WTC11 (cell line): ENCODE data around the gene HBQ1. TPM values are rescaled to one million over a fixed set of nuclear protein-coding genes. Genes with fewer than 3 reads are reported as not detected.

Experiments
- ATAC-seq: fragments of 200-7000 bp; cut with Tn5 transposase; 2 replicates; pipeline ENCODE4 v1.10.0; 2021; ENCODE audit warnings: mild to moderate bottlenecking, moderate library complexity
- CTCF ChIA-PET: fragments of 300-600 bp; sonication (Branson Sonifier 250); formaldehyde crosslinking; loops from one replicate; lab custom pipeline; 2021; ENCODE audit warnings: antibody characterized with exemption; lab: Charles Lee
- POLR2A ChIA-PET: fragments of 350-600 bp; sonication (Branson Sonifier 250); formaldehyde crosslinking; loops from one replicate; lab custom pipeline; 2021; ENCODE audit warnings: antibody characterized with exemption; lab: Charles Lee
- DNase-seq: peaks from one replicate; pipeline ENCODE4 v3.0.0; 2021; ENCODE audit warnings: low spot score
- H3K27ac Mint-ChIP-seq: 2 replicates; pipeline ENCODE4 v1.8.0; 2021; ENCODE audit warnings: mixed read lengths
- H3K27me3 Mint-ChIP-seq: 2 replicates; pipeline ENCODE4 v1.8.0; 2021; ENCODE audit warnings: low read depth, mild to moderate bottlenecking, moderate library complexity, mixed read lengths
- H3K36me3 Mint-ChIP-seq: 2 replicates; pipeline ENCODE4 v1.8.0; 2021; ENCODE audit warnings: mixed read lengths
- H3K4me1 Mint-ChIP-seq: 2 replicates; pipeline ENCODE4 v1.8.0; 2022; ENCODE audit warnings: mixed read lengths
- H3K4me3 Mint-ChIP-seq: 2 replicates; pipeline ENCODE4 v1.8.0; 2021; ENCODE audit warnings: mild to moderate bottlenecking, moderate library complexity, mixed read lengths
- H3K9me3 Mint-ChIP-seq: 2 replicates; pipeline ENCODE4 v1.8.0; 2021; ENCODE audit warnings: mixed read lengths
- ARID4B ChIP-seq: sonication (generic); formaldehyde crosslinking; IDR thresholded peaks from 2 replicates; pipeline ENCODE4 v1.8.0; 2023; ENCODE audit warnings: missing genetic modification reagents, mild to moderate bottlenecking, borderline replicate concordance
- IRF2 ChIP-seq: sonication (generic); formaldehyde crosslinking; IDR thresholded peaks from 2 replicates; pipeline ENCODE4 v1.8.0; 2022; ENCODE audit warnings: low read depth, missing genetic modification reagents, borderline replicate concordance
- NFYB ChIP-seq: sonication (generic); formaldehyde crosslinking; conservative IDR thresholded peaks from 2 replicates; pipeline ENCODE4 v1.8.0; 2022; ENCODE audit warnings: low read depth, missing genetic modification reagents
- PRDM15 ChIP-seq: sonication (generic); formaldehyde crosslinking; IDR thresholded peaks from 2 replicates; pipeline ENCODE4 v1.8.0; 2022; ENCODE audit warnings: missing genetic modification reagents
- STAT6 ChIP-seq: sonication (generic); formaldehyde crosslinking; conservative IDR thresholded peaks from 2 replicates; pipeline ENCODE4 v1.8.1; 2023; ENCODE audit warnings: mild to moderate bottlenecking, low read depth, missing genetic modification reagents, moderate library complexity
- USF1 ChIP-seq: sonication (generic); formaldehyde crosslinking; IDR thresholded peaks from 2 replicates; pipeline ENCODE4 v1.8.0; 2022; ENCODE audit warnings: mild to moderate bottlenecking, missing genetic modification reagents
- ZNF232 ChIP-seq: sonication (generic); formaldehyde crosslinking; IDR thresholded peaks from 2 replicates; pipeline ENCODE4 v1.8.0; 2022; ENCODE audit warnings: mild to moderate bottlenecking, missing genetic modification reagents
- total RNA-seq: library from RNA; stranded (reverse); gene quantifications from 3 replicates; pipeline ENCODE4 v1.2.3, GENCODE V29; 2021
- TF ChIP-seq, protein P1 (sequence below): sonication (generic); formaldehyde crosslinking; IDR thresholded peaks from 2 replicates; pipeline ENCODE4 v1.8.1; 2023; ENCODE audit warnings: mild to moderate bottlenecking, moderate library complexity, missing genetic modification reagents
- TF ChIP-seq, protein P2 (sequence below): sonication (generic); formaldehyde crosslinking; IDR thresholded peaks from 2 replicates; pipeline ENCODE4 v1.8.1; 2022; ENCODE audit warnings: mild to moderate bottlenecking, missing genetic modification reagents, moderate library complexity, borderline replicate concordance
- TF ChIP-seq, protein P3 (sequence below): sonication (generic); formaldehyde crosslinking; IDR thresholded peaks from 2 replicates; pipeline ENCODE4 v1.8.1; 2023; ENCODE audit warnings: mild to moderate bottlenecking, missing genetic modification reagents

The HBQ1 gene
- total RNA-seq, 1 experiment from 2014 or later = 3.0 TPM

- peaks cover 75% of the 10 kb centered on the region for H3K36me3 Mint-ChIP-seq
- ATAC-seq (no peak), DNase-seq (no peak)
- H3K9me3 Mint-ChIP-seq = no peaks in the 10 kb centered on the region
- H3K4me1 Mint-ChIP-seq = no peaks in the 10 kb centered on the region
- CTCF ChIA-PET = interaction anchor here (1.6 kb wide), 1 partner anchor 85 kb away, joined by 8 read pairs; no protein-coding TSS in a partner anchor
- POLR2A ChIA-PET = interaction anchor here (0.7 kb wide), 1 partner anchor 87 kb away, joined by 4 read pairs; no protein-coding TSS in a partner anchor
- H3K4me3 Mint-ChIP-seq = no peak overlapping the region
- no peaks in the 10 kb centered on the region for H3K27me3 Mint-ChIP-seq
- TF ChIP-seq NFYB (CRISPR knock-in tag) = no peak
- no peak for TF ChIP-seq ARID4B (CRISPR knock-in tag)
- no peak for TF ChIP-seq IRF2
- TF ChIP-seq ZNF232 (CRISPR knock-in tag) = no peak
- TF ChIP-seq, protein P1, sequence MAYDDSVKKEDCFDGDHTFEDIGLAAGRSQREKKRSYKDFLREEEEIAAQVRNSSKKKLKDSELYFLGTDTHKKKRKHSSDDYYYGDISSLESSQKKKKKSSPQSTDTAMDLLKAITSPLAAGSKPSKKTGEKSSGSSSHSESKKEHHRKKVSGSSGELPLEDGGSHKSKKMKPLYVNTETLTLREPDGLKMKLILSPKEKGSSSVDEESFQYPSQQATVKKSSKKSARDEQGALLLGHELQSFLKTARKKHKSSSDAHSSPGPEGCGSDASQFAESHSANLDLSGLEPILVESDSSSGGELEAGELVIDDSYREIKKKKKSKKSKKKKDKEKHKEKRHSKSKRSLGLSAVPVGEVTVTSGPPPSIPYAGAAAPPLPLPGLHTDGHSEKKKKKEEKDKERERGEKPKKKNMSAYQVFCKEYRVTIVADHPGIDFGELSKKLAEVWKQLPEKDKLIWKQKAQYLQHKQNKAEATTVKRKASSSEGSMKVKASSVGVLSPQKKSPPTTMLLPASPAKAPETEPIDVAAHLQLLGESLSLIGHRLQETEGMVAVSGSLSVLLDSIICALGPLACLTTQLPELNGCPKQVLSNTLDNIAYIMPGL (CRISPR knock-in tag) = no peak
- H3K27ac Mint-ChIP-seq = peak overlapping the region; percentile 52
Observed at GRCh38 chr16:191831-192230, 11.6 kb downstream of the HBQ1 start.

- Mint-ChIP-seq H3K27ac (no peak overlapping the region), H3K36me3 (peaks cover 78% of the 10 kb centered on the region), H3K4me3 (no peak overlapping the region), H3K27me3 (no peaks in the 10 kb centered on the region), H3K4me1 (no peaks in the 10 kb centered on the region), H3K9me3 (no peaks in the 10 kb centered on the region)
- CTCF ChIA-PET = no interaction called here
- TF ChIP-seq, protein P2, sequence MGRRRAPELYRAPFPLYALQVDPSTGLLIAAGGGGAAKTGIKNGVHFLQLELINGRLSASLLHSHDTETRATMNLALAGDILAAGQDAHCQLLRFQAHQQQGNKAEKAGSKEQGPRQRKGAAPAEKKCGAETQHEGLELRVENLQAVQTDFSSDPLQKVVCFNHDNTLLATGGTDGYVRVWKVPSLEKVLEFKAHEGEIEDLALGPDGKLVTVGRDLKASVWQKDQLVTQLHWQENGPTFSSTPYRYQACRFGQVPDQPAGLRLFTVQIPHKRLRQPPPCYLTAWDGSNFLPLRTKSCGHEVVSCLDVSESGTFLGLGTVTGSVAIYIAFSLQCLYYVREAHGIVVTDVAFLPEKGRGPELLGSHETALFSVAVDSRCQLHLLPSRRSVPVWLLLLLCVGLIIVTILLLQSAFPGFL (CRISPR knock-in tag) = no peak
- TF ChIP-seq PRDM15 (CRISPR knock-in tag) (no peak), STAT6 (CRISPR knock-in tag) (no peak), USF1 (CRISPR knock-in tag) (no peak), ZNF232 (CRISPR knock-in tag) (no peak)
- TF ChIP-seq, protein P3, sequence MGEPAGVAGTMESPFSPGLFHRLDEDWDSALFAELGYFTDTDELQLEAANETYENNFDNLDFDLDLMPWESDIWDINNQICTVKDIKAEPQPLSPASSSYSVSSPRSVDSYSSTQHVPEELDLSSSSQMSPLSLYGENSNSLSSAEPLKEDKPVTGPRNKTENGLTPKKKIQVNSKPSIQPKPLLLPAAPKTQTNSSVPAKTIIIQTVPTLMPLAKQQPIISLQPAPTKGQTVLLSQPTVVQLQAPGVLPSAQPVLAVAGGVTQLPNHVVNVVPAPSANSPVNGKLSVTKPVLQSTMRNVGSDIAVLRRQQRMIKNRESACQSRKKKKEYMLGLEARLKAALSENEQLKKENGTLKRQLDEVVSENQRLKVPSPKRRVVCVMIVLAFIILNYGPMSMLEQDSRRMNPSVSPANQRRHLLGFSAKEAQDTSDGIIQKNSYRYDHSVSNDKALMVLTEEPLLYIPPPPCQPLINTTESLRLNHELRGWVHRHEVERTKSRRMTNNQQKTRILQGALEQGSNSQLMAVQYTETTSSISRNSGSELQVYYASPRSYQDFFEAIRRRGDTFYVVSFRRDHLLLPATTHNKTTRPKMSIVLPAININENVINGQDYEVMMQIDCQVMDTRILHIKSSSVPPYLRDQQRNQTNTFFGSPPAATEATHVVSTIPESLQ = no peak
- POLR2A ChIA-PET = no interaction called here
- DNase-seq (no peak), ATAC-seq (no peak)
Observed at GRCh38 chr16:192686-193085, 12.4 kb downstream of the HBQ1 start.
